ENCODE measurements around the gene PPP2R2C. TPM values are rescaled to one million over a fixed set of nuclear protein-coding genes. Genes with fewer than 3 reads are reported as not detected.

The PPP2R2C gene
- total RNA-seq, 1 experiment from 2014 or later: 32.9 TPM

- Histone ChIP-seq H3K9ac (ENCODE audit: low read length) (no peak overlapping the region), H3K79me2 (ENCODE audit: insufficient read depth, low read length) (no peaks in the 10 kb centered on the region), H3K9me2 (ENCODE audit: insufficient read depth) (no peaks in the 10 kb centered on the region), H3K36me3 (ENCODE audit: control insufficient read depth in 1 of 2, insufficient read depth in 2 of 2, low read length in 2 of 2) (no peaks in the 10 kb centered on the region), H3K4me1 (ENCODE audit: control insufficient read depth in 1 of 2, insufficient read depth in 2 of 2, low read length in 2 of 2) (no peaks in the 10 kb centered on the region), H4K20me1 (ENCODE audit: insufficient read depth) (no peaks in the 10 kb centered on the region), H3K4me3 (replicated peaks in 1 of 2; ENCODE audit: low read depth in 1 of 2, low read length in 2 of 2) (no peak overlapping the region), H3K27ac (ENCODE audit: low read depth, low read length) (no peak overlapping the region), H3K27me3 (ENCODE audit: insufficient read depth, low read length) (no peaks in the 10 kb centered on the region), H2AFZ (ENCODE audit: low read depth, low read length, poor library complexity, severe bottlenecking) (no peak overlapping the region), H3K9me3 (ENCODE audit: control insufficient read depth in 1 of 2, insufficient read depth in 1 of 2, low read depth in 1 of 2, low read length in 2 of 2) (no peaks in the 10 kb centered on the region), H3K4me2 (ENCODE audit: low read length) (no peak overlapping the region)
- RAD21 ChIA-PET (ENCODE audit: low non-redundant PET in 1 of 2, low total read pairs in 2 of 2, uncharacterized antibody in 2 of 2, unreplicated experiment in 2 of 2): no interaction called here
- POLR2A ChIA-PET: no interaction called here
- DNase-seq (ENCODE audit: low read depth, low spot score): no peak
- no peak for ATAC-seq
- no peak for TF ChIP-seq CTCF (IDR thresholded peaks at IDR 0.05 in 2 of 3, conservative IDR thresholded peaks at IDR 0.05 in 1 of 3; ENCODE audit: borderline replicate concordance in 1 of 3, insufficient read depth in 1 of 3, low read depth in 2 of 3, low read length in 2 of 3)
- no peak for TF ChIP-seq ZFX (IDR thresholded peaks at IDR 0.05)
- no peak for TF ChIP-seq SP1 (IDR thresholded peaks at IDR 0.05; ENCODE audit: low read depth)
- no peak for TF ChIP-seq TCF7L2 (IDR thresholded peaks at IDR 0.05; ENCODE audit: borderline replicate concordance, extremely low read depth, insufficient read depth, insufficient read length)
- no peak for TF ChIP-seq SRF (IDR thresholded peaks at IDR 0.05; ENCODE audit: low read depth)
- no peak for TF ChIP-seq YY1 (IDR thresholded peaks at IDR 0.05; ENCODE audit: extremely low read depth, insufficient replicate concordance, low read depth, low read length)
- TF ChIP-seq ZBTB33 (IDR thresholded peaks at IDR 0.05; ENCODE audit: extremely low read depth, insufficient replicate concordance, low read length): no peak
- TF ChIP-seq POLR2AphosphoS5 (IDR thresholded peaks at IDR 0.05; ENCODE audit: low read depth, low read length): no peak
- BruUV-seq (replicated peaks): no TSS peak
- CTCF ChIA-PET: no interaction called here
- intact Hi-C loops (cut with micrococcal nuclease): no loop called here
Measured at GRCh38 chr4:6497796-6498195, 25.4 kb upstream of the PPP2R2C start.

All from HCT116 (cell line).